DND-41 (cell line): Measurements from ENCODE around the gene PIEZO1.
A peak's percentile ranks its signal among the peaks of the same experiment; 100 is the strongest.

Experiments used
- ATAC-seq: fragments of 200-7000 bp; cut with Tn5 transposase; 3 replicates; pipeline ENCODE4 v1.9.1; 2021; ENCODE audit warnings: low read depth; ENCODE audit not compliant: insufficient read depth
- DNase-seq: peaks from one replicate; pipeline ENCODE4 v3.0.0-alpha.2; 2020
- H2AFZ ChIP-seq: 2 replicates; pipeline ENCODE4 v1.6.0; 2012; ENCODE audit warnings: low read depth, low read length
- H3K27ac ChIP-seq: 2 replicates; pipeline ENCODE4 v1.5.1; 2012; ENCODE audit warnings: low read length, inconsistent platforms
- H3K27me3 ChIP-seq: fragments of 200-600 bp; sonication (generic); 2 replicates; pipeline ENCODE4 v1.6.0; 2012; ENCODE audit warnings: low read length, mild to moderate bottlenecking, inconsistent platforms; ENCODE audit not compliant: insufficient read depth, poor library complexity
- H3K36me3 ChIP-seq: 2 replicates; pipeline ENCODE4 v1.5.1; 2012; ENCODE audit warnings: low read length, inconsistent platforms; ENCODE audit not compliant: insufficient read depth
- H3K4me1 ChIP-seq: 2 replicates; pipeline ENCODE4 v1.5.1; 2012; ENCODE audit warnings: mild to moderate bottlenecking, low read length; ENCODE audit not compliant: insufficient read depth
- H3K4me2 ChIP-seq: 2 replicates; pipeline ENCODE4 v1.6.0; 2012; ENCODE audit warnings: mild to moderate bottlenecking, moderate library complexity, low read length, inconsistent platforms; ENCODE audit not compliant: insufficient read depth
- H3K4me3 ChIP-seq, 2 experiments: fragments of 200-600 bp in 1 of 2; shearing (Covaris generic) in 1 of 2; 2 replicates each; pipeline ENCODE4 v1.5.1; 2012 to 2016; ENCODE audit warnings: inconsistent platforms in 2 of 2, low read length in 2 of 2, mild to moderate bottlenecking in 2 of 2, low read depth in 1 of 2, moderate library complexity in 1 of 2
- H3K79me2 ChIP-seq: 2 replicates; pipeline ENCODE4 v1.6.0; 2012; ENCODE audit warnings: low read length, inconsistent platforms; ENCODE audit not compliant: insufficient read depth
- H3K9ac ChIP-seq: 2 replicates; pipeline ENCODE4 v1.6.0; 2012; ENCODE audit warnings: low read depth, mild to moderate bottlenecking, inconsistent platforms, low read length, moderate library complexity
- H3K9me3 ChIP-seq: 2 replicates; pipeline ENCODE4 v1.5.1; 2012; ENCODE audit warnings: low read length, moderate library complexity, mild to moderate bottlenecking, inconsistent platforms; ENCODE audit not compliant: insufficient read depth, severe bottlenecking
- H4K20me1 ChIP-seq: 2 replicates; pipeline ENCODE4 v1.6.0; 2012; ENCODE audit warnings: low read length; ENCODE audit not compliant: insufficient read depth
- EZH2 ChIP-seq: IDR thresholded peaks from 3 replicates; pipeline ENCODE4 v1.6.1; 2012; ENCODE audit warnings: borderline replicate concordance, low read depth, mild to moderate bottlenecking, moderate library complexity, low read length, inconsistent platforms; ENCODE audit not compliant: severe bottlenecking
- TF ChIP-seq, protein P1 (sequence below): IDR thresholded peaks from 2 replicates; pipeline ENCODE4 v1.5.1; 2012; ENCODE audit warnings: borderline replicate concordance, low read length, moderate library complexity, mild to moderate bottlenecking; ENCODE audit not compliant: poor library complexity, severe bottlenecking; ENCODE audit errors: extremely low read depth

The PIEZO1 gene

DNA sequence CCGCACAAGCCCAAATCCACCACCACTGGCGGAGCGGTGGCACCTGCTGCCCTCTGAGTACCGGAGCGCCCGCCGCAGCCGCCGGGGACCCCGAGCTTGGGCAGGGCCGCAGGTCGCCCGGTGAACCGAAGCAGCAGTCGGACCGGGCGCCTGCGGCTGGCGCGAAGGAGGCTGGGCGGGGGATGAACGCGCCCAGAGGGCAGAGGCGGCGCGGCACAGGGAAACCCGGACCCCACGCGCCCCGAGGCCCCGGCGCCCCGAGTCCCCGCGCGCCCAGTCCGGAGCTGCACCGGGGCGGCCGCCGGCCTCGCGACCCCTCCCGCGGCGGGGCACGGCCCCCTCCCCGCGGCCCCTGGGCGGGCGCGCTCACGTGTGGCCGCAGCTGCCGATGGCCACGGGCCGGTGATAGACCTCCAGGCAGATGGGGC, 79.2 kb downstream of the PIEZO1 start:
- H3K4me2 ChIP-seq = peak overlapping the region; percentile 100
- peak overlapping the region; percentile 98 for H2AFZ ChIP-seq
- H3K27me3 ChIP-seq = no peaks in the 10 kb centered on the region
- peak overlapping the region; percentile 99 to 100; a peak in 3 of 4 replicates for H3K4me3 ChIP-seq
- H3K79me2 ChIP-seq = peaks cover 88% of the 10 kb centered on the region
- peak overlapping the region; percentile 65 for H3K27ac ChIP-seq
- DNase-seq (no peak), ATAC-seq (no peak)
- TF ChIP-seq, protein P1, sequence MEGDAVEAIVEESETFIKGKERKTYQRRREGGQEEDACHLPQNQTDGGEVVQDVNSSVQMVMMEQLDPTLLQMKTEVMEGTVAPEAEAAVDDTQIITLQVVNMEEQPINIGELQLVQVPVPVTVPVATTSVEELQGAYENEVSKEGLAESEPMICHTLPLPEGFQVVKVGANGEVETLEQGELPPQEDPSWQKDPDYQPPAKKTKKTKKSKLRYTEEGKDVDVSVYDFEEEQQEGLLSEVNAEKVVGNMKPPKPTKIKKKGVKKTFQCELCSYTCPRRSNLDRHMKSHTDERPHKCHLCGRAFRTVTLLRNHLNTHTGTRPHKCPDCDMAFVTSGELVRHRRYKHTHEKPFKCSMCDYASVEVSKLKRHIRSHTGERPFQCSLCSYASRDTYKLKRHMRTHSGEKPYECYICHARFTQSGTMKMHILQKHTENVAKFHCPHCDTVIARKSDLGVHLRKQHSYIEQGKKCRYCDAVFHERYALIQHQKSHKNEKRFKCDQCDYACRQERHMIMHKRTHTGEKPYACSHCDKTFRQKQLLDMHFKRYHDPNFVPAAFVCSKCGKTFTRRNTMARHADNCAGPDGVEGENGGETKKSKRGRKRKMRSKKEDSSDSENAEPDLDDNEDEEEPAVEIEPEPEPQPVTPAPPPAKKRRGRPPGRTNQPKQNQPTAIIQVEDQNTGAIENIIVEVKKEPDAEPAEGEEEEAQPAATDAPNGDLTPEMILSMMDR = no peak
- TF ChIP-seq EZH2 = no peak
- H3K4me1 ChIP-seq = peaks cover 73% of the 10 kb centered on the region
- H3K9ac ChIP-seq = peak overlapping the region; percentile 89
- H3K36me3 ChIP-seq = peaks cover 19% of the 10 kb centered on the region
- no peaks in the 10 kb centered on the region for H3K9me3 ChIP-seq
- H4K20me1 ChIP-seq = peaks cover 34% of the 10 kb centered on the region

DNA sequence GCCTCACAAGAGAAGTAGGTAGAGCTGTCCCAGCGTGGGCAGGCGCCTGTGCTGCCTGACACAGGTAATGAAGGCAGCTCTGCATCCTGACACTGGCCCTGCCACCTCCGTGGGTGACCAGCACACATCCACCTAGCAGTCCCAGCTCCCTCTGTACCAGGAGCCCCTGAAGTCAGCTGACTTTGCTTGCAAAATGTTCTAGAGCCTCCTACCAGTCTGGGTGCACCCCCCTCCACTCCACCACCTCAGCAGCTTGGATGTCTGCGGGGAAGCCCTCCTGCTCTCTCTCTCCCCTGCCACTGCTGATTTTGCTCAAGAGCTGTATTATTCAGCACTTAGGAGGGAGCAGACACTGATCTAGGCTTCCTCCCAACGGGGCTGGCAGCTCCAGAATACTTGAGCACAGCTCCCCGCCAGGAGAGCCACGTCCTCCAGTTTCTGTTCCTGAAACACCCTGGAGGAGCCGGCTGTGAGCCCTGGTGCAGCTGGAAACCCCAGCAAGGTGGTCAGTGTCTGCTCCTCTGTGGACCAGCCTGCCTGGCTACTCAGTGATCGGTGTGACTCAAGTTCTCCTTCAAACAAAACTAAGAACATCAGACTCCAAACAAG, 79.8 kb downstream of the PIEZO1 start:
- Histone ChIP-seq H4K20me1 (peaks cover 34% of the 10 kb centered on the region), H2AFZ (no peak overlapping the region), H3K4me1 (peaks cover 79% of the 10 kb centered on the region), H3K27me3 (no peaks in the 10 kb centered on the region), H3K4me2 (peak overlapping the region; percentile 100), H3K4me3 (peak overlapping the region; percentile 94 to 100; a peak in 3 of 4 replicates), H3K9me3 (no peaks in the 10 kb centered on the region), H3K36me3 (peaks cover 23% of the 10 kb centered on the region), H3K79me2 (peaks cover 94% of the 10 kb centered on the region), H3K27ac (peak overlapping the region; percentile 57), H3K9ac (peak overlapping the region; percentile 89)
- TF ChIP-seq, protein P1 = no peak
- TF ChIP-seq EZH2 = peak; percentile 21
- ATAC-seq (no peak), DNase-seq (no peak)

DNA sequence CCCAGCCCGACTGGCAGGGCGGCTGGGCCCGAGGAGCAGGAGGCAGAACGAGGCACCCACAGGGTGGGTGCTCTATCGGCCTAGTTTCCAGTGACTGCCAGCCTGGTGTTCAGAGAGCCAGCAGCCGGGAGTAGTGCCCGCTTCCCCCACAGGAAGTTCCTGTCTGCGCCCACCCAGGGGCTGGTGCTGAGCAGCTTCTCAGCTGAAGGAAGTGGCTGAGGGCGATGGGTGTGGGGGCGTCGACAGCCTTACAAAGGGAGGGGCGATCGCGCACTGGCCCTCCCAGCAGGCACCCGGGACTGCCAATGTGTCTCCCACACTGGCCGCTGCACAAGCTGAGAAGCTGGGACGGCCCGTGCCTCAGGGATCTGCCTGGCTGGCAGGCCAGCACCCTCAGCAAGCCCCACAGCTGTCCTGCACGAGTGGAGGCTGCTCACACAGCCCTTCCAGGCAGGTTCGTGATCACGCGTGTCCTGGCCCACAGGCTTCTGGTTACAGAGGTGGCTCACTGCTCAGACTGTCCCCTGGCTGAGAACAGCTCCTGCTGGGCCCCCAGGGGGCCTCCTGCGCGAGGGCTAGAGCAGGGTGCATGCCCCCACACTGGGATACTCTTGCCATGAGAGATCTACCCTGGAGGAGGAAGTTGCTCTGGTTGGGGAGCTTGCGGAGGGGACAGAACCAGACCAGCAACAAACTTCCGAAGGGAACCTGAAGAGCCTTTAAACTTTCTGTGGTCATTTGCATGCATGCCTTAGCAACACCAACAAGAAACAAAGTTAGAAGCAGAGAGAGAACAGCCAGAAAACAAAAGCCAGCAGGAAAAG, 81.3 kb downstream of the PIEZO1 start:
- Histone ChIP-seq H3K27ac (peak overlapping the region; percentile 98), H3K4me2 (peak overlapping the region; percentile 100), H3K4me1 (peaks cover 80% of the 10 kb centered on the region), H3K36me3 (peaks cover 31% of the 10 kb centered on the region), H4K20me1 (peaks cover 37% of the 10 kb centered on the region), H2AFZ (peak overlapping the region; percentile 63), H3K79me2 (peaks cover 84% of the 10 kb centered on the region), H3K9ac (peak overlapping the region; percentile 78), H3K9me3 (no peaks in the 10 kb centered on the region), H3K27me3 (no peaks in the 10 kb centered on the region), H3K4me3 (peak overlapping the region; percentile 21 to 58; a peak in 3 of 4 replicates)
- ATAC-seq = peak; percentile 79
- peak; percentile 93 for DNase-seq
- TF ChIP-seq, protein P1 = no peak
- TF ChIP-seq EZH2 = no peak
